ENCODE results near the gene OR52A5.

GRCh38 chr11:5131584-5132335 is 6.4 kb downstream of the OR52A5 start:
- TF ChIP-seq, protein P1, sequence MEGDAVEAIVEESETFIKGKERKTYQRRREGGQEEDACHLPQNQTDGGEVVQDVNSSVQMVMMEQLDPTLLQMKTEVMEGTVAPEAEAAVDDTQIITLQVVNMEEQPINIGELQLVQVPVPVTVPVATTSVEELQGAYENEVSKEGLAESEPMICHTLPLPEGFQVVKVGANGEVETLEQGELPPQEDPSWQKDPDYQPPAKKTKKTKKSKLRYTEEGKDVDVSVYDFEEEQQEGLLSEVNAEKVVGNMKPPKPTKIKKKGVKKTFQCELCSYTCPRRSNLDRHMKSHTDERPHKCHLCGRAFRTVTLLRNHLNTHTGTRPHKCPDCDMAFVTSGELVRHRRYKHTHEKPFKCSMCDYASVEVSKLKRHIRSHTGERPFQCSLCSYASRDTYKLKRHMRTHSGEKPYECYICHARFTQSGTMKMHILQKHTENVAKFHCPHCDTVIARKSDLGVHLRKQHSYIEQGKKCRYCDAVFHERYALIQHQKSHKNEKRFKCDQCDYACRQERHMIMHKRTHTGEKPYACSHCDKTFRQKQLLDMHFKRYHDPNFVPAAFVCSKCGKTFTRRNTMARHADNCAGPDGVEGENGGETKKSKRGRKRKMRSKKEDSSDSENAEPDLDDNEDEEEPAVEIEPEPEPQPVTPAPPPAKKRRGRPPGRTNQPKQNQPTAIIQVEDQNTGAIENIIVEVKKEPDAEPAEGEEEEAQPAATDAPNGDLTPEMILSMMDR (IDR thresholded peaks at IDR 0.05): no peak
- TF ChIP-seq EP300 (IDR thresholded peaks at IDR 0.05) (no peak), POLR2AphosphoS5 (IDR thresholded peaks at IDR 0.05) (no peak)
